HepG2 (cell line): ENCODE data around the gene TCEANC.

Experiments
- BHLHE40 ChIP-seq: IDR thresholded peaks from 2 replicates; pipeline ENCODE4 v1.6.1; 2011; ENCODE audit warnings: low read length, improper control_type of control experiment
- NCOA2 ChIP-seq: sonication (generic); formaldehyde crosslinking; IDR thresholded peaks from 2 replicates; pipeline ENCODE4 v1.8.0; 2022; ENCODE audit warnings: inconsistent platforms
- SP4 ChIP-seq: sonication (generic); formaldehyde crosslinking; IDR thresholded peaks from 2 replicates; pipeline ENCODE4 v1.8.1; 2023; ENCODE audit warnings: mild to moderate bottlenecking, missing genetic modification reagents
- TCF7L2 ChIP-seq: IDR thresholded peaks from 2 replicates; pipeline ENCODE4 v1.6.1; 2011; ENCODE audit warnings: mild to moderate bottlenecking, low read depth, low read length, moderate library complexity
- ZNF121 ChIP-seq: sonication (generic); formaldehyde crosslinking; IDR thresholded peaks from 2 replicates; pipeline ENCODE4 v1.5.0; 2020; ENCODE audit warnings: mild to moderate bottlenecking, missing genetic modification reagents
- ZNF766 ChIP-seq: sonication (generic); formaldehyde crosslinking; IDR thresholded peaks from 2 replicates; pipeline ENCODE4 v1.5.0; 2020; ENCODE audit warnings: missing genetic modification reagents, borderline replicate concordance
- TF ChIP-seq, protein P1 (sequence below): IDR thresholded peaks from 2 replicates; pipeline ENCODE4 v1.6.1; 2016; ENCODE audit warnings: low read depth, control low read depth
- TF ChIP-seq, protein P2 (sequence below): sonication (generic); formaldehyde crosslinking; IDR thresholded peaks from 2 replicates; pipeline ENCODE4 v1.8.0; 2022; ENCODE audit warnings: mild to moderate bottlenecking, missing genetic modification reagents, borderline replicate concordance
- TF ChIP-seq, protein P3 (sequence below): sonication (generic); formaldehyde crosslinking; IDR thresholded peaks from 2 replicates; pipeline ENCODE4 v1.5.0; 2020; ENCODE audit warnings: mild to moderate bottlenecking, missing genetic modification reagents, moderate library complexity

DNA sequence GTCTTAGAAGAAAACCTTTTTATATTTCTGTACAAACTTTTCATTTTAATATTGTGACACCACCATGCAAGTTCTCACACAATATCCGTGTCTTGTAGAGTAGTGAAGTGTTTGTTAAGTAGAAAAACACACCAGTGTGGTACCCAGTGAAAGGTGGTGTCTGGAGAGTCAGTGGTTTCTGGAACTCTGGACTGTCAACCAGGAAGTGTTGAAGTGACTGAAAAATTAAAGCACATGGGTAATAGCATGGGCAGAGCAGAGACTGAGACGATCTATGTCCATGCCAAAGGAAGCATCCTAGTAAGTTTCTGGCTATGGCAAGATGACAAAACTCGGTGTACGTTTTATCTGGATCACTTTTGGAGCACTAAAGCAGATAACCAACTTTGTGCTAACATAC, 58.2 kb downstream of the TCEANC start:
- TF ChIP-seq, protein P1, sequence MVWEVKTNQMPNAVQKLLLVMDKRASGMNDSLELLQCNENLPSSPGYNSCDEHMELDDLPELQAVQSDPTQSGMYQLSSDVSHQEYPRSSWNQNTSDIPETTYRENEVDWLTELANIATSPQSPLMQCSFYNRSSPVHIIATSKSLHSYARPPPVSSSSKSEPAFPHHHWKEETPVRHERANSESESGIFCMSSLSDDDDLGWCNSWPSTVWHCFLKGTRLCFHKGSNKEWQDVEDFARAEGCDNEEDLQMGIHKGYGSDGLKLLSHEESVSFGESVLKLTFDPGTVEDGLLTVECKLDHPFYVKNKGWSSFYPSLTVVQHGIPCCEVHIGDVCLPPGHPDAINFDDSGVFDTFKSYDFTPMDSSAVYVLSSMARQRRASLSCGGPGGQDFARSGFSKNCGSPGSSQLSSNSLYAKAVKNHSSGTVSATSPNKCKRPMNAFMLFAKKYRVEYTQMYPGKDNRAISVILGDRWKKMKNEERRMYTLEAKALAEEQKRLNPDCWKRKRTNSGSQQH (CRISPR knock-in tag), result no peak
- TF ChIP-seq ZNF766 (CRISPR knock-in tag) (no peak), SP4 (CRISPR knock-in tag) (no peak), ZNF121 (CRISPR knock-in tag) (no peak), BHLHE40 (no peak), NCOA2 (CRISPR knock-in tag) (no peak), TCF7L2 (no peak)
- TF ChIP-seq, protein P2, sequence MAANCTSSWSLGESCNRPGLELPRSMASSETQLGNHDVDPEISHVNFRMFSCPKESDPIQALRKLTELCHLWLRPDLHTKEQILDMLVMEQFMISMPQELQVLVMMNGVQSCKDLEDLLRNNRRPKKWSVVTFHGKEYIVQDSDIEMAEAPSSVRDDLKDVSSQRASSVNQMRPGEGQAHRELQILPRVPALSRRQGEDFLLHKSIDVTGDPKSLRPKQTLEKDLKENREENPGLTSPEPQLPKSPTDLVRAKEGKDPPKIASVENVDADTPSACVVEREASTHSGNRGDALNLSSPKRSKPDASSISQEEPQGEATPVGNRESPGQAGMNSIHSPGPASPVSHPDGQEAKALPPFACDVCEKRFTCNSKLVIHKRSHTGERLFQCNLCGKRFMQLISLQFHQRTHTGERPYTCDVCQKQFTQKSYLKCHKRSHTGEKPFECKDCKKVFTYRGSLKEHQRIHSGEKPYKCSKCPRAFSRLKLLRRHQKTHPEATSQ (CRISPR knock-in tag), result no peak
- TF ChIP-seq, protein P3, sequence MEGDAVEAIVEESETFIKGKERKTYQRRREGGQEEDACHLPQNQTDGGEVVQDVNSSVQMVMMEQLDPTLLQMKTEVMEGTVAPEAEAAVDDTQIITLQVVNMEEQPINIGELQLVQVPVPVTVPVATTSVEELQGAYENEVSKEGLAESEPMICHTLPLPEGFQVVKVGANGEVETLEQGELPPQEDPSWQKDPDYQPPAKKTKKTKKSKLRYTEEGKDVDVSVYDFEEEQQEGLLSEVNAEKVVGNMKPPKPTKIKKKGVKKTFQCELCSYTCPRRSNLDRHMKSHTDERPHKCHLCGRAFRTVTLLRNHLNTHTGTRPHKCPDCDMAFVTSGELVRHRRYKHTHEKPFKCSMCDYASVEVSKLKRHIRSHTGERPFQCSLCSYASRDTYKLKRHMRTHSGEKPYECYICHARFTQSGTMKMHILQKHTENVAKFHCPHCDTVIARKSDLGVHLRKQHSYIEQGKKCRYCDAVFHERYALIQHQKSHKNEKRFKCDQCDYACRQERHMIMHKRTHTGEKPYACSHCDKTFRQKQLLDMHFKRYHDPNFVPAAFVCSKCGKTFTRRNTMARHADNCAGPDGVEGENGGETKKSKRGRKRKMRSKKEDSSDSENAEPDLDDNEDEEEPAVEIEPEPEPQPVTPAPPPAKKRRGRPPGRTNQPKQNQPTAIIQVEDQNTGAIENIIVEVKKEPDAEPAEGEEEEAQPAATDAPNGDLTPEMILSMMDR, result no peak
